GM18951 (cell line): Measurements from ENCODE around the gene SNX5.

ENCODE experiments used
- POLR2A ChIP-seq: IDR thresholded peaks from 4 replicates; pipeline ENCODE4 v1.6.1; 2011; ENCODE audit warnings: mild to moderate bottlenecking; ENCODE audit not compliant: insufficient read length, insufficient read depth; ENCODE audit errors: extremely low read depth
- in situ Hi-C: fragments of 300-500 bp; cut with MboI; formaldehyde crosslinking; loops from one replicate; pipeline ENCODE4 v1.12.0; 2022; ENCODE audit warnings: low sequenced_read_pairs, mixed read lengths, inconsistent platforms; ENCODE audit not compliant: unreplicated experiment

SNX5 gene

GRCh38 chr20:17936761-17937732 is 31.5 kb downstream of the SNX5 start:
- no peak for TF ChIP-seq POLR2A
- in situ Hi-C loops = no loop called here

GRCh38 chr20:17936286-17936760 is 32.3 kb downstream of the SNX5 start:
- TF ChIP-seq POLR2A = no peak

GRCh38 chr20:17935761-17936160 is 32.8 kb downstream of the SNX5 start:
- no peak for TF ChIP-seq POLR2A
- in situ Hi-C loops = no loop called here

More at GRCh38 chr20:17936286-17936760, 32.3 kb downstream of the SNX5 start:
- in situ Hi-C loops = no loop called here

GRCh38 chr20:17935186-17935585 is 33.4 kb downstream of the SNX5 start:
- in situ Hi-C loops = no loop called here
- no peak for TF ChIP-seq POLR2A

GRCh38 chr20:17934141-17934862 is 34.3 kb downstream of the SNX5 start:
- no peak for TF ChIP-seq POLR2A
- in situ Hi-C loops = no loop called here

- no peak for TF ChIP-seq POLR2A
- in situ Hi-C loops = no loop called here
Observed at GRCh38 chr20:17933711-17934110, 34.9 kb downstream of the SNX5 start.

GRCh38 chr20:17933121-17933520 is 35.5 kb downstream of the SNX5 start:
- in situ Hi-C loops = no loop called here
- TF ChIP-seq POLR2A = no peak

- in situ Hi-C loops = no loop called here
- TF ChIP-seq POLR2A = no peak
Observed at GRCh38 chr20:17932396-17932795, 36.2 kb downstream of the SNX5 start.

GRCh38 chr20:17931513-17931912 is 37.1 kb downstream of the SNX5 start:
- TF ChIP-seq POLR2A = no peak
- in situ Hi-C loops = no loop called here

GRCh38 chr20:17928633-17929311 is 39.8 kb downstream of the SNX5 start:
- in situ Hi-C loops = no loop called here
- TF ChIP-seq POLR2A = no peak

- in situ Hi-C loops = no loop called here
- no peak for TF ChIP-seq POLR2A
Observed at GRCh38 chr20:17928211-17928611, 40.4 kb downstream of the SNX5 start.

- TF ChIP-seq POLR2A = no peak
- in situ Hi-C loops = no loop called here
Observed at GRCh38 chr20:17925940-17926300, 42.7 kb downstream of the SNX5 start.
